PFSK-1 (cell line): ENCODE results near the gene PMPCA.

Source experiments
- FOXP2 ChIP-seq: optimal IDR thresholded peaks from 2 replicates; pipeline ENCODE3; 2011; ENCODE audit warnings: borderline replicate concordance, control low read depth, inconsistent platforms; ENCODE audit not compliant: insufficient read depth; ENCODE audit errors: extremely low read length, extremely low read depth
- POLR2AphosphoS5 ChIP-seq: IDR thresholded peaks from 2 replicates; pipeline ENCODE4 v1.6.1; 2012; ENCODE audit warnings: low read depth, mild to moderate bottlenecking, control low read depth, low read length, moderate library complexity
- SIN3A ChIP-seq: IDR thresholded peaks from 2 replicates; pipeline ENCODE4 v1.6.1; 2012; ENCODE audit warnings: mild to moderate bottlenecking, low read length, moderate library complexity, borderline replicate concordance; ENCODE audit not compliant: insufficient read depth
- TAF1 ChIP-seq: IDR thresholded peaks from 2 replicates; pipeline ENCODE4 v1.6.1; 2012; ENCODE audit warnings: low read length, control low read depth, borderline replicate concordance; ENCODE audit not compliant: insufficient read depth
- TF ChIP-seq, protein P1 (sequence below), 2 experiments: IDR thresholded peaks; 2 replicates each; pipeline versions ENCODE4 v1.6.1 to v1.8.0; 2011 to 2012; ENCODE audit warnings: low read depth in 2 of 2, low read length in 2 of 2, control low read depth in 1 of 2, inconsistent platforms in 1 of 2, mild to moderate bottlenecking in 1 of 2, moderate library complexity in 1 of 2; ENCODE audit not compliant: insufficient read depth in 1 of 2

Gene PMPCA

DNA sequence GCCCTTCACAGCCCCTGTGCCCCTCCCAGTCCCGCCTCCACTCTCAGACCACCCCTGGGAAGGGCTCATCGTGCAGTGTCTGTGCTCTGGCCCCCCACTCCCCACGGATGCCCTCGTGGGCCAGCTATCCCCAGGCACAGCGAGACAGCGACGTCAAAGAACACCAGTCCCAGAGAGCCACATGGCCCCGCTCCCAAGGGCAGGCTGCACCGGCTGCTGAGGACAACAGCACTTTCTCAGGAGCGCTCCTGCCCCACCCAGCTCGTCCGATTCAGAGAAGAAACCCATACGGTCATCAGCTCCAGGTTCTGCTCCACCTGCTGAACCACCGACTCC, 5.7 kb upstream of the PMPCA start:
- TF ChIP-seq POLR2AphosphoS5 (no peak; the same call in 1 of the 2 replicates), TAF1 (no peak), SIN3A (no peak), FOXP2 (no peak)
- TF ChIP-seq, protein P1, sequence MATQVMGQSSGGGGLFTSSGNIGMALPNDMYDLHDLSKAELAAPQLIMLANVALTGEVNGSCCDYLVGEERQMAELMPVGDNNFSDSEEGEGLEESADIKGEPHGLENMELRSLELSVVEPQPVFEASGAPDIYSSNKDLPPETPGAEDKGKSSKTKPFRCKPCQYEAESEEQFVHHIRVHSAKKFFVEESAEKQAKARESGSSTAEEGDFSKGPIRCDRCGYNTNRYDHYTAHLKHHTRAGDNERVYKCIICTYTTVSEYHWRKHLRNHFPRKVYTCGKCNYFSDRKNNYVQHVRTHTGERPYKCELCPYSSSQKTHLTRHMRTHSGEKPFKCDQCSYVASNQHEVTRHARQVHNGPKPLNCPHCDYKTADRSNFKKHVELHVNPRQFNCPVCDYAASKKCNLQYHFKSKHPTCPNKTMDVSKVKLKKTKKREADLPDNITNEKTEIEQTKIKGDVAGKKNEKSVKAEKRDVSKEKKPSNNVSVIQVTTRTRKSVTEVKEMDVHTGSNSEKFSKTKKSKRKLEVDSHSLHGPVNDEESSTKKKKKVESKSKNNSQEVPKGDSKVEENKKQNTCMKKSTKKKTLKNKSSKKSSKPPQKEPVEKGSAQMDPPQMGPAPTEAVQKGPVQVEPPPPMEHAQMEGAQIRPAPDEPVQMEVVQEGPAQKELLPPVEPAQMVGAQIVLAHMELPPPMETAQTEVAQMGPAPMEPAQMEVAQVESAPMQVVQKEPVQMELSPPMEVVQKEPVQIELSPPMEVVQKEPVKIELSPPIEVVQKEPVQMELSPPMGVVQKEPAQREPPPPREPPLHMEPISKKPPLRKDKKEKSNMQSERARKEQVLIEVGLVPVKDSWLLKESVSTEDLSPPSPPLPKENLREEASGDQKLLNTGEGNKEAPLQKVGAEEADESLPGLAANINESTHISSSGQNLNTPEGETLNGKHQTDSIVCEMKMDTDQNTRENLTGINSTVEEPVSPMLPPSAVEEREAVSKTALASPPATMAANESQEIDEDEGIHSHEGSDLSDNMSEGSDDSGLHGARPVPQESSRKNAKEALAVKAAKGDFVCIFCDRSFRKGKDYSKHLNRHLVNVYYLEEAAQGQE (IDR thresholded peaks at IDR 0.05; ENCODE audit: insufficient read depth in 1 of 2, low read depth in 2 of 2, low read length in 2 of 2): no peak

DNA sequence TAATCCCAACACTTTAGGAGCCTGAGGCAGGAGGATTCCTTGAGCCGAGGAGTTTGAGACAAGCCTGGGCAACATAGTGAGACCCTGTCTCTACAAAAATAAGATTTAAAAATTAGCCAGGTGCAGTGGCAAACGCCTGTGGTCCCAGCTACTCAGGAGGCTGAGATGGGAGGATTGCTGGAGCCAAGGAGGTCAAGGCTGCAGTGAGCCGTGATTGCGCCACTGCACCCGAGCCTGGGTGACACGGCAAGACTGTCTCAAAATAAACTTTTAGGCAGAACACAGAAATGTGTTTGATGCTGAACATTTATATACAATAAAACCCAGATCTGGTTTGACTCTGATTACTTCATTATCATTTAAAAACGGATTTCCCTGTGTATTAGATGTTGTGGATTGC, 5.0 kb upstream of the PMPCA start:
- no peak for TF ChIP-seq FOXP2
- TF ChIP-seq TAF1: no peak
- TF ChIP-seq POLR2AphosphoS5: no peak
- no peak for TF ChIP-seq SIN3A
- TF ChIP-seq, protein P1 (IDR thresholded peaks at IDR 0.05; ENCODE audit: insufficient read depth in 1 of 2, low read depth in 2 of 2, low read length in 2 of 2): no peak

DNA sequence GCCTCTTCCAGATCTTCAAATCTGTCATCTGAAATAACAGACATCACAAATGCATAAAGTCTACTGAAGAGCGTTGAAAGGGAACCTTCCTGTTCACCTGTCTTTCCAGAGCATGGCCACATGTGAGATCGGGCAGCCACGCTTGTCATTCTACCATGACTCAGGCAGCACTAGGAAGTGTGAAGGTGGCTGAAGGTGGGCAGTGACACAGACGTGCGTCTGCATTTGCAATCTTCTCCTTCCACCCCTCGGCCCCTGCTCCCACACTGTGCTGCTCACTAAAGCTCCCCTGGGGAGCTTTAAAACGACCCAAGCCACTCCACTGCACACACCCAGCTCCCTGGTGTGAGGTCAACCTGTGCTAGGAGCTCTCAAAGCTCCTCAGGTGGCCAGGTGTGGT, 2.5 kb upstream of the PMPCA start:
- TF ChIP-seq SIN3A (no peak), POLR2AphosphoS5 (no peak), FOXP2 (no peak), TAF1 (no peak)
- TF ChIP-seq, protein P1 (IDR thresholded peaks at IDR 0.05; ENCODE audit: insufficient read depth in 1 of 2, low read depth in 2 of 2, low read length in 2 of 2): no peak

DNA sequence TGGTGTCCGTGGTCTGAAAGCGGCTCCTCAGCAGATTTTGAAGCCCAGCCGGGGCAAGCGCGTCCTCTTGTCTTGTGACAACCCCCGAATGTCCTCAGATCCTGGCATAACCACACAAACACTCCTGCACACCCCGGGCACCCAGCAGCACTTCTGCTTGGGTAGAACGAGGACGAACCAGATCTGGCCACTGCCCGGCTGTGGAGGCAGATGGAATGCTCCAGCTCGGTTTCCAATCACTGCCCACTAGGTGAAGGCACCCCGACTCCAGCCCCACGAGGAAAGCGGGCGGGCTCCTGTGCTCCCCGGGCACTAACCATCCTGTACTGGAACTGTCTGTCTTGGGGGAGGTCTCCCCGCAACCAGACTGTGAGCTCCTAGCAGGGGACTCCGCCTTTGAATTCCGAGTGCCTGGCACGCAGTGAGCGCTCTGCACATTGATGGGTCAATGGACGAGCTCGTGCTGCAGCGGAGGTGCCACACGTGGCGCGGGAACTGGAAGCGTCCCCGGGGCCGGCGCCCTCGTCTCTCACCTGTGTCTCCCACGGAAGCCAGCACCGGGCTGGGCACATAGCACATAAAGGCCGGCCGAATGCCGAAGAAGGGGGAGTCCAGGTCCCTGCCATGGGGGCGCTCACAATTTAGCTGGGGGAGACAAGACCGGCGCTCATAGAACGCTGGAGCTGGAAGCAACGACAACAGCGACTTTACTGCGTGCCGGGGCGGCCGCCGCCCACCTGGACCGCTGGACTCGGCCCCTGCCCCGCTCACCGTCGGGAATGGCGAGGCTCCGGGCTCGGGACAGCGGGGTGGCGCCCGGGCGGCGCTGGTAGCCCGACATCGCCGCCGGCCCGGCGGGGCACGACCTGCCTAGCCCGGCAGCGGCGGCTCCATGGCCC, 652 bp upstream of the PMPCA start:
- TF ChIP-seq TAF1: no peak
- no peak for TF ChIP-seq SIN3A

DNA sequence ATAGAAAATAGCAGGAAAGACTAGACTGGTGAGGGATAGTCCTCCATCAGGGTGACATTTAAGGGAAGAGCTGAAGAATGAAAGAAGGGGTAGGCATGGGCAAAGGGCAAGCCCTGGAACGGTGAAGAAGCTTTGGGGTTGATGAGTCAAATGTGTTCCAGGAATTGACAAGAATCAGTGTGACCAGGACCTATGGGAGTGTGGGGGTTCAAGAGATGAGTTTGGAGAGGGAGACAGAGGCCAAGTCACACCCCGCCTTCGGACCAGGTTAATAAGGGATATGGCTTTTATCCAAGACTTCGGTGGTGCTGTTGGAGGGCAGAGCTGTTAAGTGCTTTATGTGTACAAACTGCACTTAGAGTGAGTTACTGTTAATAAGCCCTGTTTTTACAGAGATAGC, 920 bp downstream of the PMPCA start:
- TF ChIP-seq FOXP2: no peak
- TF ChIP-seq SIN3A: no peak
- no peak for TF ChIP-seq POLR2AphosphoS5
- TF ChIP-seq, protein P1 (IDR thresholded peaks at IDR 0.05; ENCODE audit: insufficient read depth in 1 of 2, low read depth in 2 of 2, low read length in 2 of 2): no peak
- no peak for TF ChIP-seq TAF1
